GM12891 (cell line): ENCODE data around the gene RET.

Experiments used
- DNase-seq: peaks from one replicate; pipeline ENCODE4 v3.0.0; 2011; ENCODE audit warnings: low spot score; ENCODE audit not compliant: insufficient read length
- FAIRE-seq: peaks from 2 replicates; lab custom pipeline; 2011; peaks lifted over from hg19 to GRCh38; lab: Jason Lieb, UNC
- PAX5 ChIP-seq: IDR thresholded peaks from 2 replicates; pipeline ENCODE4 v1.6.1; 2011; ENCODE audit warnings: low read length, moderate library complexity, mild to moderate bottlenecking; ENCODE audit not compliant: insufficient read depth, severe bottlenecking
- POLR2A ChIP-seq: IDR thresholded peaks from 2 replicates; pipeline ENCODE4 v1.6.1; 2011; ENCODE audit warnings: low read depth, low read length, control low read depth
- POLR2AphosphoS5 ChIP-seq: IDR thresholded peaks from 2 replicates; pipeline ENCODE4 v1.6.1; 2011; ENCODE audit warnings: low read depth, low read length, control low read depth
- POU2F2 ChIP-seq: IDR thresholded peaks from 2 replicates; pipeline ENCODE4 v1.6.1; 2011; ENCODE audit warnings: low read depth, mild to moderate bottlenecking, control low read depth, low read length, moderate library complexity
- SPI1 ChIP-seq: IDR thresholded peaks from 2 replicates; pipeline ENCODE4 v1.6.1; 2011; ENCODE audit warnings: low read depth, low read length, control low read depth
- TAF1 ChIP-seq: IDR thresholded peaks from 2 replicates; pipeline ENCODE4 v1.6.1; 2011; ENCODE audit warnings: low read depth, low read length, control low read depth

The RET gene

DNA sequence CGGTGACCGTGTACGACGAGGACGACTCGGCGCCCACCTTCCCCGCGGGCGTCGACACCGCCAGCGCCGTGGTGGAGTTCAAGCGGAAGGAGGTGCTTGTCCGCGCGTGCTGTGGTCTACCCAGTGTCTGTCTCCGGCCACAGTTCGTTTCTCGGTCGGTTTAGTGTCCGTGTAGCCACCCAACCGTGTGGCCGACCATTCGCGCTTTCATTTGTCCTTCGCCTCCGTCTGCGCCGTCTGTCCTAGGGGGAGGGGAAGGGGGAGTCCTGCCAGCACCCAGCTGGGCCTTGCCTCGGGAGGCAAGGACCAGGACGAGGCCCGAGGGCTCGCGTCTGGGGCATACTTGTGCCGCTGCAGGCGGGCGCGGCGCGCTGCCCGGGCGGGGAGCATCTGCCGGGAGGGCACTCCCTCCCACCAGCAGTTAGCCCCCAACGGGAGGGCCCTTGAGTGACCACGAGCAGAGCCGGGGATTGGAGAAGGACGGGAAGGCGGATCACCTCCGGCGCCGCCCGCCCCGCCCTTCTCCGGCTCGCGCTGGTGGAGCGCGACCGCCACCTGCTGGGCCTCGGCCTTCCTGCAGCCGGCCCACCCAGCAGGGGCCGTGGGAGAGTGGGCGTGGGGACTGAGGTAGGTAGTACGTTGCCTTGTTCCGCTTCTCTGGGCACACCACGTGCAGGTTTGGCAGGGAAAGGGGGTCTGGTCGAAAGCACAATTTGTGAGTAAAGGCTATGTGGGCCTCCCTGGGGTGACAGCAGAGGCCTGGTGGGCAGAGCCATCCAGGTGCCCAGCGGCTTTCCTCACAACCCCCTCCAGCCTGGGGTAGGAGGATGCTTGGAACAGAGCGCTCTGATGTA, 28.5 kb downstream of the RET start:
- TF ChIP-seq PAX5, result peak; percentile 2
- TF ChIP-seq SPI1, result no peak
- DNase-seq (peak; percentile 95), FAIRE-seq (peak; percentile 98)

DNA sequence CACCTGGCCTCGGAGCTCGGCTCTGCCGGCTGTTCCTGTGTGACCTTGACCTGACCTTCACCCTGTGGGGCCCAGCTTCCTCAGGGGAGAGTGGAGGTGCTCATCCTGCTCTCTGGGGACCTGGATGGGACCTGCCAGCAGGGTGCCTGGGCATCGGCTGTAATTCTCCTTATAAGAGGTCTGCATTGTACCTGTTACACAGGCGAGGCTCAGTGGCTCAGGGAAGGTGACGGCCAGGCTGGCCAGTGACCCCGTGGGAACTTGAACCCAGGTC, 29.0 kb downstream of the RET start:
- FAIRE-seq, result no peak
- no peak for DNase-seq
- TF ChIP-seq TAF1, result no peak
- no peak for TF ChIP-seq SPI1
- no peak for TF ChIP-seq POLR2A
- no peak for TF ChIP-seq POU2F2
- TF ChIP-seq POLR2AphosphoS5, result no peak
- TF ChIP-seq PAX5, result no peak

DNA sequence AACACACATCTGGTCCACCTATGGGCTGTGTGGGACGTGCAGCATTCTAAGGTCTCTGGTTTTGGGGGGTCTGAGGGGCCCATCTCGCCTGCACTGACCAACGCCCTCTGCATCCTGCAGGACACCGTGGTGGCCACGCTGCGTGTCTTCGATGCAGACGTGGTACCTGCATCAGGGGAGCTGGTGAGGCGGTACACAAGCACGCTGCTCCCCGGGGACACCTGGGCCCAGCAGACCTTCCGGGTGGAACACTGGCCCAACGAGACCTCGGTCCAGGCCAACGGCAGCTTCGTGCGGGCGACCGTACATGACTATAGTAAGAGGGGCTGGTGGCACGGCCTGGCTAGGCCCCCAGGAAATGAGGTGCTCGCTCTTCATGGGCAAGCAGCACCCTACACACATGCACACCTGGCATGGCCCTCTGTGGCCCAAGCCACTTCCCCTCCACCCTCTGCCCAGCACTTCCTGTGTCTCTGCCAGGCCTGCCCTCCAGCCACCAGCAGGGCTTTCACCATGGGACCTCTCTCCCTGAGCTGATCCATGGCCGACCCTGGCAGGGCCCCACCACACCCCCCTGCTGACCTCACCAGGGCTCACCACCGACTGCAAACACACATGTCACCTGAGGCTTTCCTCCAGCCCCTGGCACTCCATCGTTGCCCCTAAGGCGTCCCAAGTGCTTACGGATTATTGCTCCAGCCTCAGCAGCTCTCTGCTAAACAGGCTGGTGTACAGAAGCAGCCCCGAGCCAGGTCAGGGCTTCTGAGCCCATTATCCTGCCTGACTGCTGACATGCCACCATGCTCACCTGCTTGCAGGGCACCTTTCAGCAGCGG, 29.6 kb downstream of the RET start:
- FAIRE-seq, result no peak
- TF ChIP-seq PAX5 (no peak), POLR2A (no peak), POLR2AphosphoS5 (no peak), TAF1 (no peak), POU2F2 (no peak), SPI1 (no peak)
- no peak for DNase-seq

DNA sequence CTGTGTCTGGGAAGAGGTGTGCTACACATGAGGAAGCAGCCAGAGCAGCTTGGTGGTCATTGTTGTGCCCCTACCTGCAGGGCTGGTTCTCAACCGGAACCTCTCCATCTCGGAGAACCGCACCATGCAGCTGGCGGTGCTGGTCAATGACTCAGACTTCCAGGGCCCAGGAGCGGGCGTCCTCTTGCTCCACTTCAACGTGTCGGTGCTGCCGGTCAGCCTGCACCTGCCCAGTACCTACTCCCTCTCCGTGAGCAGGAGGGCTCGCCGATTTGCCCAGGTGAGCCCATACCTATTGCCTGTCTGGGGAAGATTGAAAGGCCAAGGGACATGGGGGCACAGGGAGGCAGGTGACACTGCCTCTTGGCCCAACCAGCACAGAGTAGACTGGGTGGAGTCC, 32.1 kb downstream of the RET start:
- DNase-seq (no peak), FAIRE-seq (no peak)
- TF ChIP-seq SPI1, result no peak
- no peak for TF ChIP-seq TAF1
- TF ChIP-seq POLR2A, result no peak
- TF ChIP-seq POU2F2, result no peak
- TF ChIP-seq PAX5, result no peak
- no peak for TF ChIP-seq POLR2AphosphoS5

DNA sequence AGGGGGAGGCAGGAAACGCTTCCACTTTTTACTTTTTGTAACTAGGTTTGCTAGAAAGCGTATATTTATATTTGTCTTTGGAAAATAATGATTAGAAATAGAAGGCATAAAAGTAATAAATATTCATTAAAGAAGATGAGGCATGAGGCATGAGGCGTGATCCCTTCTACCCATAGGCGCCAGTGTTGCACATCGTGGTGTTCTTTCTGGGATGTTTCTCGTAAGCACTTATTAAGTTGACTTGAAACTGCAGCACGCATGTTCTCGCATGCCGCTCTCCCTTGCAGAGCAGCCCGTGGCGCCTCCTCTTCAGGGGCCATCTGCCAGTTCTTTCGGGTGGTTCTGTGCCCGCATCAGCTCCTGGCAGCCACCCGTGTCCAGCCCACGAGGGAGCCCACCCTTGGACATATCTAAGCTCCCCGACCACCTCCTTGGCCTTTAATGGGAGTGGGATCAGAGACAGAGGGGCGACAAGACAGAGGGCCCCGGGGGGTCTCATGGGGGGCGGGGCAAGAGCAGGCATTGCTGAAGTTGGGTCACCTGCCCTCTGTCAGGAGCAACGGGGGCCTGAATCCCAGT, 32.9 kb downstream of the RET start:
- TF ChIP-seq POLR2AphosphoS5, result no peak
- TF ChIP-seq POLR2A, result no peak
- no peak for TF ChIP-seq TAF1
- TF ChIP-seq POU2F2, result no peak
- TF ChIP-seq SPI1, result no peak
- TF ChIP-seq PAX5, result no peak
- DNase-seq (no peak), FAIRE-seq (no peak)

DNA sequence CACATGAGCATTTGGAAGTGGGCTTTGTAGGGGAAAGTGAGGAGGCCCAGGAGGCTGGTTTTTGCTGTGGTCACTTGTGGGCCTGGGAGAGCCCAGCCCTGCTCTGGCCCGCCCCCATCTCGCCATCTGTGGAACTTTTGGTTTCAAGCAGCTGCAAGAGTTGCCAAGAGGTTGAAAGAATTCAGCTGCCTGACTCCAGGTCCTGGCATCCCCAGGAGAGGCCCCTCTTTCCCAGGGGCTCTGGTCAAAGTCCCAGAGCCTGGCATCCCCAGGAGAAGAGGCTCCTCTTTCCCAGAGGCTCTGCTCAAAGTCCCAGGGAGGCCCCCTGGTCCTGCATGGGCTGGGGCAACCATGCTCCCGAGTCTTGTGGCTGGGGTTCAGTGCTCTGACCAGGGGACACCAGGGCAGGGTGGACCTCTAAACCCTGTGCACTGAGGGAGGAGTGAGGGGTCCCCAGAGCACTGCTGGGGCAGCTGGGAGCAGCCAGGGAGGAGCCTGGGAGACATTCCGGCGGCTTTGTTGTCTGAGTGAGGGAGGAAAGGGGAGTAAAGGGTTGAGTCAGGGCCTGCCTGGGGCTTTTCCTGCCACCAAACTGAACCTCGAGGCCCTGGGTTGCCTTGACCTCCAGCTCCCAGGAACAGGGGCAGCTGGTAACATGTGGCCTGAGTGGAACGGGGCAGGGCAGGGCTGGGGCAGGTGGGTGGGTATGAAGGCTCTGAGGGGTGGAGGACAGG, 33.6 kb downstream of the RET start:
- DNase-seq (no peak), FAIRE-seq (no peak)
- TF ChIP-seq POLR2A (no peak), PAX5 (no peak), POLR2AphosphoS5 (no peak), POU2F2 (no peak), SPI1 (no peak)

DNA sequence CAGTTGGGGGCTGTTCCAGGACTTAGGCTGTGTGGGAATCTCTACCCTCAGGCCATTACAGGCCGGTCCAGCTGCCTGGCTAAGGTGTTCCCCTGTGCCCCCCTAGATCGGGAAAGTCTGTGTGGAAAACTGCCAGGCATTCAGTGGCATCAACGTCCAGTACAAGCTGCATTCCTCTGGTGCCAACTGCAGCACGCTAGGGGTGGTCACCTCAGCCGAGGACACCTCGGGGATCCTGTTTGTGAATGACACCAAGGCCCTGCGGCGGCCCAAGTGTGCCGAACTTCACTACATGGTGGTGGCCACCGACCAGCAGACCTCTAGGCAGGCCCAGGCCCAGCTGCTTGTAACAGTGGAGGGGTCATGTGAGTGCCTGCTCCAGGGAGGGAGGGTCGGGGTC, 34.2 kb downstream of the RET start:
- TF ChIP-seq POU2F2, result no peak
- TF ChIP-seq POLR2A, result no peak
- TF ChIP-seq SPI1, result no peak
- TF ChIP-seq TAF1, result no peak
- no peak for TF ChIP-seq POLR2AphosphoS5
- TF ChIP-seq PAX5, result no peak
- no peak for DNase-seq
- no peak for FAIRE-seq

DNA sequence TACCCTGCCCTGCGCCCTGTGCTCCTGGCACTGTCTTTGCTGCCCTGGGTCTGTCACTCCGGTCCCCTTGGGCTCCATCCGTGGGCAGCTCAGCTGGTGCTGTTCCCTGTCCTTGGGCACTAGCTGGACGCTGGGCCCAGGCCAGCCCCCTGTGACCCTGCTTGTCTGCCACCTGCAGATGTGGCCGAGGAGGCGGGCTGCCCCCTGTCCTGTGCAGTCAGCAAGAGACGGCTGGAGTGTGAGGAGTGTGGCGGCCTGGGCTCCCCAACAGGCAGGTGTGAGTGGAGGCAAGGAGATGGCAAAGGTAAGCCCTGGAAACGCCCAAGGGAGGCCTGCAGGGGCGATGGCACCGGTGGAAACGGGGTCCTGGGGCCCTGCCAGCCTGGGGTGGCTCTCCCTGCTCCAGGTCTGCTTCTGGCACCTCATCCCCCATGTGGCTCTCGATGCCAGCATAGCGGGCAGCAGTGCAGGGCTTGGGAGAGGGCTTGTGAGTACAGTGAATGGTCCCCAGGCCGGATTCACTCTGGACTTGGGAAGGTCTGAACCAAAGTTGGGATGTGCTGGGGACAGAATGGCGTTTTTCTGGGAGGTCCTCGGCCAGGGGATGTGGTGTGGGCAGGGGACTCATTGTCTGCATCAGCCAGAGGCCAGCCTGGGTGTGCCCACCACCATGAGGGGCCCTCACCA, 35.2 kb downstream of the RET start:
- no peak for FAIRE-seq
- DNase-seq, result no peak
- no peak for TF ChIP-seq SPI1
- TF ChIP-seq POU2F2, result no peak
- TF ChIP-seq PAX5, result no peak
- TF ChIP-seq TAF1, result no peak
- no peak for TF ChIP-seq POLR2A
- TF ChIP-seq POLR2AphosphoS5, result no peak

DNA sequence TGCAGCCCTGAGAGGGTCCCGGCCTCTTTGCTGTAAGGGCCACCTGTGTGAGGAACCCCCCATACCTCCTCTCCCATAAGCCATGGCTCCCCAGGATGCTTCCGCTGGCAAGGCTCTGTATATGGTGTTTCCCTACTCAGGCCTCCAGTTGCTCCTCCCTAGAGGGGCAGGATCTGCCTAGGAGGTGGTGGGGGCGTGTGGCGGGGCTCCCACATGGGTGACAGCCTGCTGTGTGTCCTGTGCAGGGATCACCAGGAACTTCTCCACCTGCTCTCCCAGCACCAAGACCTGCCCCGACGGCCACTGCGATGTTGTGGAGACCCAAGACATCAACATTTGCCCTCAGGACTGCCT, 35.7 kb downstream of the RET start:
- FAIRE-seq, result no peak
- DNase-seq, result no peak
- no peak for TF ChIP-seq SPI1
- no peak for TF ChIP-seq POU2F2
- no peak for TF ChIP-seq POLR2AphosphoS5
- TF ChIP-seq PAX5, result no peak
- no peak for TF ChIP-seq POLR2A
- no peak for TF ChIP-seq TAF1
